ENCODE data around the gene CEP290.

Gene CEP290

GRCh38 chr12:88001327-88001726 is 140.6 kb downstream of the CEP290 start:
- no peak for DNase-seq
- H3K4me3 ChIP-seq (ENCODE audit: low read depth, low read length) = no peak overlapping the region
- H3K4me1 ChIP-seq = no peaks in the 10 kb centered on the region
- no peaks in the 10 kb centered on the region for H3K36me3 ChIP-seq
- H3K9me3 ChIP-seq = no peaks in the 10 kb centered on the region; the same call in 1 of the 2 replicates
- no peak for TF ChIP-seq CTCF (IDR thresholded peaks at IDR 0.05; ENCODE audit: low read depth, low read length)
- H3K27me3 ChIP-seq = no peaks in the 10 kb centered on the region
